GM12878 (cell line): ENCODE measurements around the gene DBN1. TPM values are rescaled to one million over a fixed set of nuclear protein-coding genes. Genes with fewer than 3 reads are reported as not detected.

ENCODE experiments used
- ATF2 ChIP-seq: IDR thresholded peaks from 2 replicates; pipeline ENCODE4 v1.6.1; 2012; ENCODE audit warnings: low read length, inconsistent platforms
- CUX1 ChIP-seq: IDR thresholded peaks from 2 replicates; pipeline ENCODE4 v1.6.1; 2012; ENCODE audit warnings: improper control_type of control experiment, low read depth, low read length; ENCODE audit not compliant: insufficient replicate concordance
- EZH2 ChIP-seq: IDR thresholded peaks from 2 replicates; pipeline ENCODE4 v1.6.1; 2012; ENCODE audit warnings: low read depth, mild to moderate bottlenecking, control low read depth, inconsistent platforms, low read length, borderline replicate concordance; ENCODE audit not compliant: control insufficient read depth
- FOXK2 ChIP-seq: fragments of 450-650 bp; IDR thresholded peaks from 2 replicates; pipeline ENCODE4 v1.6.1; 2017; ENCODE audit warnings: mild to moderate bottlenecking, moderate library complexity
- IKZF1 ChIP-seq: fragments of 450-650 bp; conservative IDR thresholded peaks from 2 replicates; pipeline ENCODE4 v1.6.1; 2017; ENCODE audit warnings: antibody characterized with exemption, mild to moderate bottlenecking
- IKZF2 ChIP-seq, 2 experiments: fragments of 450-650 bp; IDR thresholded peaks; 2 replicates each; pipeline ENCODE4 v1.6.1; 2017; ENCODE audit warnings: mild to moderate bottlenecking in 2 of 2, moderate library complexity in 2 of 2
- JUNB ChIP-seq: IDR thresholded peaks from 2 replicates; pipeline ENCODE4 v1.6.1; 2016; ENCODE audit warnings: antibody characterized with exemption, mild to moderate bottlenecking
- MYB ChIP-seq: fragments of 150-350 bp; IDR thresholded peaks from 2 replicates; pipeline ENCODE4 v1.6.1; 2014; ENCODE audit warnings: mild to moderate bottlenecking, low read depth, low read length, borderline replicate concordance
- NKRF ChIP-seq: fragments of 450-650 bp; conservative IDR thresholded peaks from 2 replicates; pipeline ENCODE4 v1.6.1; 2017; ENCODE audit warnings: mild to moderate bottlenecking, moderate library complexity
- RCOR1 ChIP-seq: conservative IDR thresholded peaks from 2 replicates; pipeline ENCODE4 v1.6.1; 2012; ENCODE audit warnings: low read depth, low read length, improper control_type of control experiment
- SIX5 ChIP-seq: IDR thresholded peaks from 2 replicates; pipeline ENCODE4 v1.6.1; 2011; ENCODE audit warnings: mild to moderate bottlenecking, low read depth, low read length, moderate library complexity; ENCODE audit not compliant: severe bottlenecking
- SKIL ChIP-seq: fragments of 450-650 bp; IDR thresholded peaks from 2 replicates; pipeline ENCODE4 v1.6.1; 2017; ENCODE audit warnings: mild to moderate bottlenecking, low read depth, inconsistent platforms; ENCODE audit not compliant: poor library complexity, severe bottlenecking
- SMARCA5 ChIP-seq: fragments of 450-650 bp; IDR thresholded peaks from 2 replicates; pipeline ENCODE4 v1.6.1; 2017; ENCODE audit warnings: mild to moderate bottlenecking
- SREBF2 ChIP-seq: IDR thresholded peaks from 2 replicates; pipeline ENCODE4 v1.6.1; 2012; ENCODE audit warnings: mild to moderate bottlenecking, low read length
- STAT3 ChIP-seq: IDR thresholded peaks from 2 replicates; pipeline ENCODE4 v1.6.1; 2011; ENCODE audit warnings: low read depth, low read length, improper control_type of control experiment
- TAF1 ChIP-seq: IDR thresholded peaks from 2 replicates; pipeline ENCODE4 v1.6.1; 2011; ENCODE audit warnings: mild to moderate bottlenecking, low read depth, low read length, borderline replicate concordance
- TARDBP ChIP-seq: IDR thresholded peaks from 2 replicates; pipeline ENCODE4 v1.6.1; 2016; ENCODE audit warnings: borderline replicate concordance
- TCF3 ChIP-seq: IDR thresholded peaks from 2 replicates; pipeline ENCODE4 v1.6.1; 2012; ENCODE audit warnings: low read depth, mild to moderate bottlenecking, low read length, borderline replicate concordance; ENCODE audit not compliant: insufficient read depth
- polyA plus RNA-seq, 11 experiments: library from polyadenylated mRNA; depleted of rRNA in 4 of 11; unstranded in 6 of 11; stranded (reverse) in 5 of 11; fragments of >200 nt; fragmentation: Nextera tagmentation in 4 of 11; fragmentation: Illumina TruSeq in 1 of 11; extraction: Ambion mirVana in 4 of 11; extraction: Trizol in 1 of 11; gene quantifications; 1 replicate in 1 of 11; 2 replicates in 10 of 11; pipeline versions ENCODE4 v1.2.1 to v1.2.3, GENCODE V29; 2011 to 2016; ENCODE audit warnings: inconsistent platforms in 2 of 11, missing spikeins in 2 of 11, low read depth in 1 of 11
- total RNA-seq, 4 experiments: library from RNA; depleted of rRNA in 3 of 4; stranded (reverse); fragments of >200 nt in 3 of 4; fragmentation: Illumina TruSeq in 1 of 4; extraction: Trizol in 1 of 4; gene quantifications; 2 replicates each; pipeline versions ENCODE4 v1.2.1 to v1.2.3, GENCODE V29; 2013 to 2021

Gene DBN1
- total and polyA plus RNA-seq, 10 of the 15 experiments (the other 5 are each of a cell fraction or from before 2014, with no cell fraction given) = 0.18 to 81.0 (median 27.9) TPM

- TF ChIP-seq TCF3 = no peak
- TF ChIP-seq MYB = no peak
- TF ChIP-seq SMARCA5 = peak; percentile 75; the same call in 1 of the 2 replicates
- TF ChIP-seq SKIL = no peak
- no peak for TF ChIP-seq SIX5
- TF ChIP-seq STAT3 = no peak
- TF ChIP-seq SREBF2 = no peak
- no peak for TF ChIP-seq ATF2
- TF ChIP-seq IKZF1 = peak; percentile 86
- no peak for TF ChIP-seq NKRF
- no peak for TF ChIP-seq TARDBP
- TF ChIP-seq RCOR1 = no peak
- no peak for TF ChIP-seq FOXK2
- no peak for TF ChIP-seq TAF1
- no peak for TF ChIP-seq JUNB
- TF ChIP-seq CUX1 = no peak
- peak; percentile 60 to 66; a peak in 3 of 4 replicates for TF ChIP-seq IKZF2 (IDR thresholded peaks at IDR 0.05)
- TF ChIP-seq EZH2 = no peak
Measured at GRCh38 chr5:177500685-177501522, 27.5 kb upstream of the DBN1 start (continued).
